Measurements from ENCODE around the gene IRAK2. TPM values are rescaled to one million over a fixed set of nuclear protein-coding genes. Genes with fewer than 3 reads are reported as not detected.
"Not testable (repeated sequence)": the region's sequence is repeated elsewhere in the genome, so short reads cannot be mapped to it uniquely, and the experiment has no call there.

The IRAK2 gene
- total RNA-seq, 1 donor from 2014 or later: 0.44 TPM

GRCh38 chr3:10160925-10161324, 3.8 kb upstream of the IRAK2 start:
- Mint-ChIP-seq H3K4me3 (no peak overlapping the region), H3K4me1 (no peaks in the 10 kb centered on the region), H3K36me3 (ENCODE audit: low read depth) (no peaks in the 10 kb centered on the region), H3K9me3 (no peaks in the 10 kb centered on the region), H3K27me3 (ENCODE audit: low read depth) (peaks cover 3% of the 10 kb centered on the region), H3K27ac (ENCODE audit: unreplicated experiment) (no peak overlapping the region)
- no peak for DNase-seq (ENCODE audit: low read depth, low spot score)
- TF ChIP-seq CTCF (conservative IDR thresholded peaks at IDR 0.05): no peak

GRCh38 chr3:10162185-10162584, 2.5 kb upstream of the IRAK2 start:
- H3K27me3 Mint-ChIP-seq (ENCODE audit: low read depth): peaks cover 7% of the 10 kb centered on the region
- no peaks in the 10 kb centered on the region for H3K9me3 Mint-ChIP-seq
- H3K4me1 Mint-ChIP-seq: no peaks in the 10 kb centered on the region
- no peak overlapping the region for H3K4me3 Mint-ChIP-seq
- no peak overlapping the region for H3K27ac Mint-ChIP-seq (ENCODE audit: unreplicated experiment)
- DNase-seq (ENCODE audit: low read depth, low spot score): no peak
- TF ChIP-seq CTCF (conservative IDR thresholded peaks at IDR 0.05): no peak
- no peaks in the 10 kb centered on the region for H3K36me3 Mint-ChIP-seq (ENCODE audit: low read depth)

DNA sequence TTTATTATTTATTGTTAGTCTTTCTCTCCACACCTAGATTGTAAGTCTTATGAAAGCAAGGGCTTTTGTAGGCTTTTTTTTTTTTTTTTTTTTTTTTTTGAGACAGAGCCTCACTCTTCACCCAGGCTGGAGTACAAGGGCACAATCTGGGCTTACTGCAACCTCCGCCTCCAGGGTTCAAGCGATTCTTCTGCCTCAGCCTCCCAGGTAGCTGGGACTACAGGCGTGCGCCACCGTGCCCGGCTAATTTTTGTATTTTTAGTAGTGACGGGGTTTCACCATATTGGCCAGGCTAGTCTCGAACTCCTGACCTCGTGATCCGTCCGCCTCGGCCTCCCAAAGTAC, 546 bp upstream of the IRAK2 start:
- H3K4me3 Mint-ChIP-seq: peak overlapping the region; percentile 61
- not testable (repeated sequence) for H3K36me3 Mint-ChIP-seq (ENCODE audit: low read depth); H3K27me3 Mint-ChIP-seq (ENCODE audit: low read depth); DNase-seq (ENCODE audit: low read depth, low spot score); H3K9me3 Mint-ChIP-seq; H3K4me1 Mint-ChIP-seq; H3K27ac Mint-ChIP-seq (ENCODE audit: unreplicated experiment)

- no peaks in the 10 kb centered on the region for H3K36me3 Mint-ChIP-seq (ENCODE audit: low read depth)
- no peak for TF ChIP-seq CTCF (conservative IDR thresholded peaks at IDR 0.05)
- H3K27me3 Mint-ChIP-seq (ENCODE audit: low read depth): peaks cover 7% of the 10 kb centered on the region
- H3K27ac Mint-ChIP-seq (ENCODE audit: unreplicated experiment): no peak overlapping the region
- H3K9me3 Mint-ChIP-seq: peaks cover 4% of the 10 kb centered on the region
- DNase-seq (ENCODE audit: low read depth, low spot score): no peak
- no peaks in the 10 kb centered on the region for H3K4me1 Mint-ChIP-seq
- H3K4me3 Mint-ChIP-seq: peak overlapping the region; percentile 53
Measured at GRCh38 chr3:10166213-10166604, 1.5 kb downstream of the IRAK2 start.

GRCh38 chr3:10169000-10169496, 4.3 kb downstream of the IRAK2 start:
- peaks cover 5% of the 10 kb centered on the region for H3K27me3 Mint-ChIP-seq (ENCODE audit: low read depth)
- no peaks in the 10 kb centered on the region for H3K4me1 Mint-ChIP-seq
- peak; percentile 40 for TF ChIP-seq CTCF (conservative IDR thresholded peaks at IDR 0.05)
- H3K4me3 Mint-ChIP-seq: no peak overlapping the region
- no peak overlapping the region for H3K27ac Mint-ChIP-seq (ENCODE audit: unreplicated experiment)
- H3K36me3 Mint-ChIP-seq (ENCODE audit: low read depth): no peaks in the 10 kb centered on the region
- DNase-seq (ENCODE audit: low read depth, low spot score): no peak
- H3K9me3 Mint-ChIP-seq: peaks cover 4% of the 10 kb centered on the region

GRCh38 chr3:10170915-10171478, 6.3 kb downstream of the IRAK2 start:
- TF ChIP-seq CTCF (conservative IDR thresholded peaks at IDR 0.05): no peak
- DNase-seq (ENCODE audit: low read depth, low spot score): no peak
- H3K36me3 Mint-ChIP-seq (ENCODE audit: low read depth): no peaks in the 10 kb centered on the region
- peaks cover 4% of the 10 kb centered on the region for H3K9me3 Mint-ChIP-seq
- no peak overlapping the region for H3K27ac Mint-ChIP-seq (ENCODE audit: unreplicated experiment)
- H3K4me1 Mint-ChIP-seq: no peaks in the 10 kb centered on the region
- H3K4me3 Mint-ChIP-seq: no peak overlapping the region
- H3K27me3 Mint-ChIP-seq (ENCODE audit: low read depth): peaks cover 4% of the 10 kb centered on the region

Data from neural crest cell (in vitro differentiated cells).